LHCN-M2 (cell line): ENCODE measurements around the gene UBE2L6. TPM values are rescaled to one million over a fixed set of nuclear protein-coding genes. Genes with fewer than 3 reads are reported as not detected.
A peak's percentile ranks its signal among the peaks of the same experiment; 100 is the strongest.
"Not testable (repeated sequence)": the region's sequence is repeated elsewhere in the genome, so short reads cannot be mapped to it uniquely, and the experiment has no call there.

ENCODE experiments used
- DNase-seq: peaks from one replicate; pipeline ENCODE4 v3.0.0-alpha.2; 2012; ENCODE audit warnings: low read depth
- total RNA-seq: library from RNA; depleted of rRNA; stranded (reverse); fragments of >200 nt; gene quantifications from 2 replicates; pipeline ENCODE4 v1.2.3, GENCODE V29; 2014

UBE2L6 gene
- total RNA-seq, 1 experiment from 2014 or later = 48.2 TPM

- peak; percentile 25 for DNase-seq
Observed at GRCh38 chr11:57566905-57567514, 462 bp downstream of the UBE2L6 start.

- DNase-seq = peak; percentile 52
Observed at GRCh38 chr11:57566005-57566904, 1.2 kb downstream of the UBE2L6 start.

- no peak for DNase-seq
Observed at GRCh38 chr11:57562596-57562995, 4.9 kb downstream of the UBE2L6 start.

- DNase-seq = no peak
Observed at GRCh38 chr11:57560146-57560545, 7.3 kb downstream of the UBE2L6 start.

GRCh38 chr11:57556041-57556440, 11.4 kb downstream of the UBE2L6 start:
- no peak for DNase-seq

- no peak for DNase-seq
Observed at GRCh38 chr11:57555393-57555792, 12.1 kb downstream of the UBE2L6 start.

GRCh38 chr11:57552479-57552878, 15.0 kb downstream of the UBE2L6 start:
- no peak for DNase-seq

GRCh38 chr11:57551941-57552340, 15.5 kb downstream of the UBE2L6 start:
- DNase-seq = no peak

GRCh38 chr11:57549983-57550382, 17.5 kb downstream of the UBE2L6 start:
- no peak for DNase-seq

GRCh38 chr11:57547854-57548377, 19.6 kb downstream of the UBE2L6 start:
- DNase-seq = no peak

GRCh38 chr11:57546869-57547475, 20.5 kb downstream of the UBE2L6 start:
- DNase-seq = peak; percentile 88

- DNase-seq = no peak
Observed at GRCh38 chr11:57546451-57546850, 21.0 kb downstream of the UBE2L6 start.

- no peak for DNase-seq
Observed at GRCh38 chr11:57545883-57546282, 21.6 kb downstream of the UBE2L6 start.

GRCh38 chr11:57544566-57544965, 22.9 kb downstream of the UBE2L6 start:
- DNase-seq = no peak

- no peak for DNase-seq
Observed at GRCh38 chr11:57543593-57543992, 23.9 kb downstream of the UBE2L6 start.

GRCh38 chr11:57542582-57542981, 24.9 kb downstream of the UBE2L6 start:
- DNase-seq = no peak

- peak; percentile 32 for DNase-seq
Observed at GRCh38 chr11:57541169-57541568, 26.3 kb downstream of the UBE2L6 start.

GRCh38 chr11:57539342-57539741, 28.1 kb downstream of the UBE2L6 start:
- no peak for DNase-seq

GRCh38 chr11:57536947-57537619, 30.4 kb downstream of the UBE2L6 start, which contains the start of gene SMTNL1:
TSS of gene SMTNL1 (plus strand) at chr11:57537595. CDS start at chr11:57542643, 5,048 bp downstream.
- DNase-seq = no peak

GRCh38 chr11:57534449-57534848, 33.0 kb downstream of the UBE2L6 start:
- not testable (repeated sequence) for DNase-seq
